Lower lobe of right lung (tissue), 2 donors: ENCODE measurements around the gene ELMOD1. TPM values are rescaled to one million over a fixed set of nuclear protein-coding genes. Genes with fewer than 3 reads are reported as not detected.

Source experiments
- ATAC-seq, 2 donors: fragments of 200-7000 bp; cut with Tn5 transposase; one replicate each; pipeline ENCODE4 v1.9.1; 2020 to 2022; ENCODE audit warnings: mild to moderate bottlenecking in 2 of 2, moderate library complexity in 2 of 2
- DNase-seq: peaks from one replicate; pipeline ENCODE4 v3.0.0-alpha.2; 2020
- H3K27ac ChIP-seq: fragments of 200-600 bp; one replicate; pipeline ENCODE4 v1.8.0; 2022
- H3K27me3 ChIP-seq: fragments of 200-600 bp; one replicate; pipeline ENCODE4 v1.8.0; 2022; ENCODE audit warnings: low read depth
- H3K36me3 ChIP-seq: fragments of 200-600 bp; one replicate; pipeline ENCODE4 v1.8.0; 2022; ENCODE audit warnings: mild to moderate bottlenecking
- H3K4me1 ChIP-seq: fragments of 200-600 bp; one replicate; pipeline ENCODE4 v1.8.0; 2022
- H3K4me3 ChIP-seq: fragments of 200-600 bp; one replicate; pipeline ENCODE4 v1.8.0; 2022; ENCODE audit warnings: mild to moderate bottlenecking
- H3K9me3 ChIP-seq: fragments of 200-600 bp; one replicate; pipeline ENCODE4 v1.8.0; 2022
- intact Hi-C: fragments of 100-400 bp; cut with DNase I; formaldehyde crosslinking; loops from one replicate; pipeline ENCODE4 v1.11.0; 2022
- total RNA-seq: library from RNA; stranded (reverse); fragmentation: NEBNext Ultra II Directional; extraction: Animal tissue kit (Norgen Biotek cat#: 25700); gene quantifications from one replicate; pipeline ENCODE4 v1.2.1, GENCODE V29; 2021
- TF ChIP-seq, protein P1 (sequence below): fragments of 200-600 bp; IDR thresholded peaks from one replicate; pipeline ENCODE4 v1.8.0; 2022; ENCODE audit warnings: antibody characterized with exemption, mild to moderate bottlenecking
- donor health status: DM: no; HTN: yes; CAD: no; lungs with severe emphysema.

ELMOD1 gene
- total RNA-seq, 1 donor from 2014 or later = 1.8 TPM

DNA sequence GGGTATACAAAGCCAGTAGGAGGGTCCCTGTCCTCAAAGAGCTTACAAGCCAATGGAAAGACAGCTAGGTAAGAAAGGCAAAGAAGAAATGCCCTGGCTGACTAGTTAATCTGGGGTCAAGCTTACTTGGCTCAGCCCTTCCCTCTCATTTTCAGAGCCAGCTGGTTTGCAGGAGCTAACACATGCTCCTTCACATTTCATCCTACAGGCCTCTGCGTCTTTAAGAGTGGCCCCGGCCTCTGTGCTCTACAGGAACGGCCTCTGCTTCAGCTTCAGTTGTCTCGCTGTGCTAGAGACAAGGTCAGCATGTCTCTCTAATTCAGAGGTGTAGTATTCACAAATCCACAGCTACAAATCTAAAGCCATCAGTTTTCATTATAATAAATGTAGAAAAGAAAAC, 40.6 kb upstream of the ELMOD1 start:
- Histone ChIP-seq H3K27me3 (no peaks in the 10 kb centered on the region), H3K9me3 (no peaks in the 10 kb centered on the region), H3K27ac (no peak overlapping the region), H3K36me3 (peaks cover 52% of the 10 kb centered on the region), H3K4me1 (no peaks in the 10 kb centered on the region), H3K4me3 (no peak overlapping the region)
- intact Hi-C loops = no loop called here
- DNase-seq (no peak), ATAC-seq (peak; percentile 59 to 69)
- TF ChIP-seq, protein P1, sequence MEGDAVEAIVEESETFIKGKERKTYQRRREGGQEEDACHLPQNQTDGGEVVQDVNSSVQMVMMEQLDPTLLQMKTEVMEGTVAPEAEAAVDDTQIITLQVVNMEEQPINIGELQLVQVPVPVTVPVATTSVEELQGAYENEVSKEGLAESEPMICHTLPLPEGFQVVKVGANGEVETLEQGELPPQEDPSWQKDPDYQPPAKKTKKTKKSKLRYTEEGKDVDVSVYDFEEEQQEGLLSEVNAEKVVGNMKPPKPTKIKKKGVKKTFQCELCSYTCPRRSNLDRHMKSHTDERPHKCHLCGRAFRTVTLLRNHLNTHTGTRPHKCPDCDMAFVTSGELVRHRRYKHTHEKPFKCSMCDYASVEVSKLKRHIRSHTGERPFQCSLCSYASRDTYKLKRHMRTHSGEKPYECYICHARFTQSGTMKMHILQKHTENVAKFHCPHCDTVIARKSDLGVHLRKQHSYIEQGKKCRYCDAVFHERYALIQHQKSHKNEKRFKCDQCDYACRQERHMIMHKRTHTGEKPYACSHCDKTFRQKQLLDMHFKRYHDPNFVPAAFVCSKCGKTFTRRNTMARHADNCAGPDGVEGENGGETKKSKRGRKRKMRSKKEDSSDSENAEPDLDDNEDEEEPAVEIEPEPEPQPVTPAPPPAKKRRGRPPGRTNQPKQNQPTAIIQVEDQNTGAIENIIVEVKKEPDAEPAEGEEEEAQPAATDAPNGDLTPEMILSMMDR = no peak

DNA sequence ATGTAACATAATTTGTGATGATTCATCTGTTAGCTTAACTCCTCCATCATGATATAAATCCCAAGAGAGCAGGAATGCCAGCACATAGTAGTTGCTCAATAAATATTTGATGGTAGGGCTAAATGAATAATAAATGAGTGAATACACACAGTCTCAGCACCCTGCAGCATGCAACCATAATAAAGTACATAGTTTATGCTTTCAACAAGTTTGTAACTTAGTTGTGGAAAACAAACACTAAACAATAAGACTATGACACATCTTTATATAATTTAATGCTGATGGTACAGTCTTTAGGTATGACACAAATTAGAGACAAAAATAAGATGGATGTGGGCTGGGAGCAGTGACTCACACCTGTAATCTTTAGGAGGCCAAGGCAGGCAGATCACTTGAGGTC, 29.3 kb upstream of the ELMOD1 start:
- peaks cover 17% of the 10 kb centered on the region for H3K36me3 ChIP-seq
- no peaks in the 10 kb centered on the region for H3K27me3 ChIP-seq
- TF ChIP-seq, protein P1 = no peak
- DNase-seq = no peak
- H3K27ac ChIP-seq = no peak overlapping the region
- no peaks in the 10 kb centered on the region for H3K9me3 ChIP-seq
- intact Hi-C loops = no loop called here
- H3K4me1 ChIP-seq = peaks cover 35% of the 10 kb centered on the region
- no peak overlapping the region for H3K4me3 ChIP-seq
- ATAC-seq = no peak

DNA sequence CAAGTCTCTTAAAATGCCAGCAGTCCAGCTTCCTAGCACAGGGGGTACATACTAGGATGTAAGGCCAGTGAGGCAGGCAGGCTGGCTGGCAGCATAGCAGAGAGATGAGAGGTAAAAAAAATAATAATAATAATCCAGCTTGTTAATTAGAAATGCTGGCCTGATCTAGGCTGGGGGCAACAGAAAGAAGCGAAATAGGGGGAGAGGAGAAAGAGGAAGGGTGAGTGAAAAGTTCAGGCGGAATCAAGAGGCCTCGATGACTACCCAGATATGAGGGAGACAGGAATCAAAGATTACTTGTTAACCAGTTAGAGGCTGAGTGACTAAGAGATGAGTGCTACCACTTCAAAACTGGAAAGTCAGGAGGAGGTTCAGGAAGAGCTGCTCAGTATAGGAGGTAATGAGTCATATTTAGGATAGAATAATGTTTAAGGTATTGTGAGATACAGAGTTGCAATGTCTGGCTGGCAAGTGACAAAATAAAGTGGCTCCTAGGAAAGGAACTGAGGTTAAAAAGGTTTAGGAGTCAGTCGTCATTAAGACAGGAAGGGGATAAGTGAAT, 28.2 kb upstream of the ELMOD1 start:
- no peaks in the 10 kb centered on the region for H3K9me3 ChIP-seq
- ATAC-seq = peak in 1 of 2 donors; percentile 18
- no peak overlapping the region for H3K4me3 ChIP-seq
- peaks cover 17% of the 10 kb centered on the region for H3K36me3 ChIP-seq
- TF ChIP-seq, protein P1 = no peak
- no peak for DNase-seq
- intact Hi-C loops = no loop called here
- H3K4me1 ChIP-seq = peaks cover 35% of the 10 kb centered on the region
- H3K27ac ChIP-seq = no peak overlapping the region
- no peaks in the 10 kb centered on the region for H3K27me3 ChIP-seq

DNA sequence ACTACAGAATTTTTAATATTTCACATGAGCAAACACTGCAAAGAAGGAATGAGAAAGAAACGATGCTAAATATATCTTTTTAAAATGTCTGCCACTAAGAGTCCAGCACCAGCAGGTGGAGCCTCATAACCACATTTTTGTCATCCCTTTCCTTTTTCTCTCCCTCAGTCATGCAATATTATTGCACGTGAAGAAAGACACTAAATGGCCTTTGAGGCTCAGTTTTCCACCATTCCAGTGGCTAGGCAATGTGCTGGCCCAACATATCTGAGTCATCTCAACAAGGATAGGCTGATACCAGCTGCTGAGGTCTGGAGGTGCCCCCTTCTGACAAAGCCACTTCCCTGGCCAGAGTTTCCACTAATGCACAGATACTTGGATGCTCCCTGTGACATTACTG, 27.2 kb upstream of the ELMOD1 start:
- peak in 1 of 2 donors; percentile 23 for ATAC-seq
- Histone ChIP-seq H3K36me3 (peaks cover 16% of the 10 kb centered on the region), H3K27me3 (no peaks in the 10 kb centered on the region), H3K4me1 (peaks cover 35% of the 10 kb centered on the region), H3K9me3 (no peaks in the 10 kb centered on the region), H3K4me3 (no peak overlapping the region), H3K27ac (no peak overlapping the region)
- intact Hi-C loops = no loop called here
- TF ChIP-seq, protein P1 = peak; percentile 48
- no peak for DNase-seq

DNA sequence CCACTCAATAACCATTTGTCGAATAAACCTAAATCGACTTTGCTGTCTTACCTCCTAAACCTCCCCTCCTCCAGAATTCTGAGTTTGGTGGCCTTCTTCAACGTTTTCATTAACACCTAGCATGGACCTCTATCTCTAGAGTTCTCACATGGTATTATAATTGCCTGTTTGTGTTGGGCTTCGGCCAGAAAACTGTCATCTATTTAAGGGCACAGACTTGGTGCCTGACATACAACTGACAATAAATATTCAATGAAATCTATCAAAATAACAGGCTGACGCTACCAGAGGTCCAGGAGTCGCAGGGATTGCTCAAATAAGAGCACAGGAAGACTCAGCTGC, 26.1 kb upstream of the ELMOD1 start:
- H3K4me1 ChIP-seq = peaks cover 35% of the 10 kb centered on the region
- no peaks in the 10 kb centered on the region for H3K27me3 ChIP-seq
- H3K9me3 ChIP-seq = no peaks in the 10 kb centered on the region
- H3K36me3 ChIP-seq = peaks cover 4% of the 10 kb centered on the region
- TF ChIP-seq, protein P1 = no peak
- H3K4me3 ChIP-seq = peak overlapping the region; percentile 89
- ATAC-seq (no peak), DNase-seq (no peak)
- intact Hi-C loops = no loop called here
- H3K27ac ChIP-seq = peak overlapping the region; percentile 87
